Parathyroid adenoma (tissue), 2 donors: Measurements from ENCODE around the gene CSF1R.

Experiments used
- H2AFZ ChIP-seq: fragments of 300-600 bp; sonication (generic); one replicate; pipeline ENCODE4 v1.7.0; 2017; ENCODE audit warnings: antibody characterized with exemption, mild to moderate bottlenecking
- H3K27ac ChIP-seq: fragments of 300-600 bp; sonication (generic); one replicate; pipeline ENCODE4 v1.7.0; 2017
- H3K27me3 ChIP-seq: fragments of 300-600 bp; sonication (generic); one replicate; pipeline ENCODE4 v1.7.0; 2017; ENCODE audit warnings: low read length; ENCODE audit not compliant: control insufficient read depth, insufficient read depth
- H3K36me3 ChIP-seq: fragments of 300-600 bp; sonication (generic); one replicate; pipeline ENCODE4 v1.7.0; 2017; ENCODE audit warnings: low read length; ENCODE audit not compliant: control insufficient read depth, insufficient read depth
- H3K4me1 ChIP-seq: fragments of 300-600 bp; sonication (generic); one replicate; pipeline ENCODE4 v1.7.0; 2017; ENCODE audit warnings: control low read depth
- H3K4me2 ChIP-seq: fragments of 300-600 bp; sonication (generic); one replicate; pipeline ENCODE4 v1.7.0; 2017; ENCODE audit warnings: low read length
- H3K4me3 ChIP-seq: fragments of 300-600 bp; sonication (generic); one replicate; pipeline ENCODE4 v1.7.0; 2017; ENCODE audit warnings: low read depth, low read length
- H3K79me2 ChIP-seq: fragments of 300-600 bp; sonication (generic); one replicate; pipeline ENCODE4 v1.7.0; 2017; ENCODE audit warnings: control low read depth
- H3K9ac ChIP-seq: fragments of 300-600 bp; sonication (generic); one replicate; pipeline ENCODE4 v1.7.0; 2017; ENCODE audit warnings: mild to moderate bottlenecking
- H3K9me3 ChIP-seq: fragments of 300-600 bp; sonication (generic); one replicate; pipeline ENCODE4 v1.7.0; 2017; ENCODE audit warnings: low read length; ENCODE audit not compliant: control insufficient read depth
- TF ChIP-seq, protein P1 (sequence below): fragments of 300-600 bp; sonication (generic); IDR thresholded peaks from one replicate; pipeline ENCODE4 v1.7.0; 2017; ENCODE audit warnings: antibody characterized with exemption, mild to moderate bottlenecking
- donor health status: primary hyperparathyroidism.

The CSF1R gene

DNA sequence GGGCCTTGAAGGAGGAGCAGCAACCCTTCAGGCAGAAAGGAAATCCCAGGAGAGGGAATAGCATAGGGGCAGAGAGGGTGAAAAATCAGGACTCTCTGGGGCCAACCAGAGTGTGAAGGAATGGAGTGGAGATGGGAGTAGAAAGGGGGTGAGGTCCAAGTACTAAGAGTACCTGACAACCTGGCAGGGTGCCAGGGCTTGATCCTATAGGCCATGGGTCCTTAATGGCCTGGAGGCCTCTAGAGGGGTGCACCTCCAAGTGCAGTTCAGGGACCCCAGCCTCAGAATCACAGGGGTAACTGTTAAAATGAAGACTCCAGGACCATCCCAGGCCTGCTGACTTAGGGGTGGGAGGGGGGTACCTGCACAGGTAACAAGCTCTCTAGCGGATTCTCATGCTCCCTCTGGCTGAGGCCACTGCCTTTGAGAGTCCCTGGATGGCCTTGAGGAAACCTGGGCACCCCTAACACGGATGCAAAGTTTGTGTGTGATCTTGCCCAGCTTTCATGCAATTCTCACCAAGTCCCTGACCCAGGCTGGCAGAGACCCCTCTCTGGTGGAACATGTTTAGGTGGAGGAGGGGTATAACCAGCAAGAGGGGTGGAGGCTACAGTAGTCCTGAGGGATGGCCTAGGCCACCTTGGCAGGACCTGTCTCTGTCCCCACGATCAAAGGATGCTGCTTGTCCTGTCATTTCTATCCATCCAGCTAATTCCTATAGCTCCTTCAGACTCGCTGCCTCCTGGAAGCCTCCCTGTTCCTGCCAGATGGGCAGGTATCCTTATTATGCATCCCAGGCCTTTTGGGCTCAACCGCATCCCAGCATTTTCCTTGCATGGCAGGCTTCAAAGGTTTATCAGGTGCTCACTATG is 17.6 kb upstream of the CSF1R start:
- Histone ChIP-seq H3K4me2 (no peak overlapping the region), H3K27ac (no peak overlapping the region), H2AFZ (no peak overlapping the region), H3K36me3 (no peaks in the 10 kb centered on the region), H3K4me3 (no peak overlapping the region), H3K9me3 (no peaks in the 10 kb centered on the region), H3K4me1 (no peaks in the 10 kb centered on the region), H3K27me3 (no peaks in the 10 kb centered on the region), H3K79me2 (no peaks in the 10 kb centered on the region), H3K9ac (no peak overlapping the region)
- TF ChIP-seq, protein P1, sequence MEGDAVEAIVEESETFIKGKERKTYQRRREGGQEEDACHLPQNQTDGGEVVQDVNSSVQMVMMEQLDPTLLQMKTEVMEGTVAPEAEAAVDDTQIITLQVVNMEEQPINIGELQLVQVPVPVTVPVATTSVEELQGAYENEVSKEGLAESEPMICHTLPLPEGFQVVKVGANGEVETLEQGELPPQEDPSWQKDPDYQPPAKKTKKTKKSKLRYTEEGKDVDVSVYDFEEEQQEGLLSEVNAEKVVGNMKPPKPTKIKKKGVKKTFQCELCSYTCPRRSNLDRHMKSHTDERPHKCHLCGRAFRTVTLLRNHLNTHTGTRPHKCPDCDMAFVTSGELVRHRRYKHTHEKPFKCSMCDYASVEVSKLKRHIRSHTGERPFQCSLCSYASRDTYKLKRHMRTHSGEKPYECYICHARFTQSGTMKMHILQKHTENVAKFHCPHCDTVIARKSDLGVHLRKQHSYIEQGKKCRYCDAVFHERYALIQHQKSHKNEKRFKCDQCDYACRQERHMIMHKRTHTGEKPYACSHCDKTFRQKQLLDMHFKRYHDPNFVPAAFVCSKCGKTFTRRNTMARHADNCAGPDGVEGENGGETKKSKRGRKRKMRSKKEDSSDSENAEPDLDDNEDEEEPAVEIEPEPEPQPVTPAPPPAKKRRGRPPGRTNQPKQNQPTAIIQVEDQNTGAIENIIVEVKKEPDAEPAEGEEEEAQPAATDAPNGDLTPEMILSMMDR = no peak

DNA sequence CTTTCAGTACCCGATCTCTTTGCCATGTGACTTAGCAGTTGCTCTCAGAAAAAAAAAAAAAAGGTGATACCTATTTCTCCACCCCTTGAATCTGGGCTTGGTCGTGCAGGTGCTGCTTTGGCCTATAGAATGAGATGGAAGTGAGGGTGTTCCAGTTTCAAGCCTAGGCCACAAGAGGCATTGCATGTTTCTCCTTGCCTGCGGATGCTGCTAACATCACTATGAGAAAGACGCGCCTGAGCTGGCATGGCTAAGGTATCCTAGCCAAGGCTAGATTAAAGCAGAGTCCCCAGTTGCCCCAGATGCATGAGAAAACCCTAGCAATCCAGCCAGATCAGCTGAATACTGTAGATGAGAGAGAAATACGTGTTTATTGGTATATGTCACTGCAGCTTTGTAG is 14.7 kb upstream of the CSF1R start:
- Histone ChIP-seq H3K4me1 (no peaks in the 10 kb centered on the region), H3K36me3 (no peaks in the 10 kb centered on the region), H3K79me2 (no peaks in the 10 kb centered on the region), H3K9ac (no peak overlapping the region), H3K27me3 (no peaks in the 10 kb centered on the region), H3K27ac (no peak overlapping the region), H3K4me2 (no peak overlapping the region), H3K4me3 (no peak overlapping the region), H2AFZ (no peak overlapping the region), H3K9me3 (no peaks in the 10 kb centered on the region)
- TF ChIP-seq, protein P1 = no peak

DNA sequence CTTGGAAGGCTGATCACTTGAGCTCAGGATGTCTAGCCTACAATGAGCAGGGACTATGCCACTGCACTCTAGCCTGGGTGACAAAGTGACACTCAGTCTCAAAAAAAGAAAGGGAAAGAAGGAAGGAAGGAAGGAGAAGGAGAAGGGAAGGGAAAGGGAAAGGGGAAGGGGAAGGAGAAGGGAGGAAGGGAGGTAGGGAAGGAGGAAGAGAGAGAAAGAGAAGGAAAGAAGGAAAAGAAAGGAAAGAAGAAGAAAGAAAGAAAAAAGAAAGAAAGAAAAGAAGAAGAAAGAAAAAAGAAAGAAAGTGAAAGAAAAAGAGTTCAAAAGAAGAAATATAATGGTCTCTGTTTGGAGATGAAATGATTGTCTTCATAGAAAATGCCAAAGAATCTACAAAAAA is 10.8 kb upstream of the CSF1R start:
- Histone ChIP-seq H3K27me3 (no peaks in the 10 kb centered on the region), H3K9me3 (no peaks in the 10 kb centered on the region), H3K27ac (no peak overlapping the region), H3K9ac (no peak overlapping the region), H3K36me3 (no peaks in the 10 kb centered on the region), H3K79me2 (no peaks in the 10 kb centered on the region), H3K4me1 (no peaks in the 10 kb centered on the region), H3K4me3 (no peak overlapping the region), H2AFZ (no peak overlapping the region), H3K4me2 (no peak overlapping the region)
- TF ChIP-seq, protein P1 = no peak

DNA sequence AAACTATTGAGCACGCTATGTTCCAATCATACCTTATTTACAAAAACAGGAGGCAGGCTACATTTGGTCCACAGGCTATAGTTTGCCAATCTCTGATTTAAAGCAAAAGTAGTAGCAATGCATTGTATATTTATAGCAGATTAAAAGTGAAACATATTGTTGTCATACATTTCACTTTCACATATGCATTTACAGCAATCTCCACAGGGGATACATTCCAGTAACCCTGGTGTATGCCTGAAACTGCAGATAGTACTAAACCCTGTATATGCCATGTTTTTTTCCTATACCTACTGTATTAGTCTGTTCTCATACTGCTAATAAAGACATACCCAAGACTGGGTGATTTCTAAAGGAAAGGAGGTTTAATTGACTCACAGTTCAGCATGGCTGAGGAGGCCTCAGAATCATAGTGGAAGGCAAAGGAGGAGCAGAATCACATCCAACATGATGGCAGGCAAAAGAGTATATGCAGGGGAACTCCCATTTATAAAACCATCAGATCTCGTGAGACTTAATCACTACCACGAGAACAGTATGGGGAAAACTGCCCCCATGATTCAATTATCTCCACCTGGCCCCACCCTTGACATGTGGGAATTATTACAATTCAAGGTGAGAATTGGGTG is 5.9 kb upstream of the CSF1R start:
- H3K4me3 ChIP-seq = no peak overlapping the region
- H3K4me2 ChIP-seq = no peak overlapping the region
- no peak overlapping the region for H3K9ac ChIP-seq
- H3K4me1 ChIP-seq = no peaks in the 10 kb centered on the region
- no peak overlapping the region for H3K27ac ChIP-seq
- no peak overlapping the region for H2AFZ ChIP-seq
- no peaks in the 10 kb centered on the region for H3K36me3 ChIP-seq
- H3K27me3 ChIP-seq = no peaks in the 10 kb centered on the region
- no peaks in the 10 kb centered on the region for H3K79me2 ChIP-seq
- TF ChIP-seq, protein P1 = no peak
- H3K9me3 ChIP-seq = no peaks in the 10 kb centered on the region
